C1 segment of cervical spinal cord (tissue), 14 donors: ENCODE results near the gene ITPR1.
"Not testable (repeated sequence)": the region's sequence is repeated elsewhere in the genome, so short reads cannot be mapped to it uniquely, and the experiment has no call there.

ENCODE experiments used
- DNase-seq, 14 donors: peaks; one replicate each; lab custom pipeline; 2025; lab: John Stamatoyannopoulos, UW

The ITPR1 gene

GRCh38 chr3:4590849-4591248 is 97.7 kb downstream of the ITPR1 start:
- DNase-seq = not testable (repeated sequence)

- DNase-seq = no peak
These were observed 98.5 kb downstream of the ITPR1 start for GRCh38 chr3:4591669-4592068.

- no peak for DNase-seq
These were observed 99.9 kb downstream of the ITPR1 start for GRCh38 chr3:4593014-4593413.

GRCh38 chr3:4595710-4596113 is 102.6 kb downstream of the ITPR1 start:
- DNase-seq = no peak

GRCh38 chr3:4596612-4597011 is 103.5 kb downstream of the ITPR1 start:
- no peak for DNase-seq

GRCh38 chr3:4597208-4597985 is 104.2 kb downstream of the ITPR1 start:
- DNase-seq = no peak

GRCh38 chr3:4598232-4598631 is 105.1 kb downstream of the ITPR1 start:
- DNase-seq = not testable (repeated sequence)

- no peak for DNase-seq
These were observed 106.5 kb downstream of the ITPR1 start for GRCh38 chr3:4599612-4600011.

- DNase-seq = no peak
These were observed 107.3 kb downstream of the ITPR1 start for GRCh38 chr3:4600493-4600892.

- no peak for DNase-seq
These were observed 108.7 kb downstream of the ITPR1 start for GRCh38 chr3:4601892-4602291.

- no peak for DNase-seq
These were observed 111.5 kb downstream of the ITPR1 start for GRCh38 chr3:4604693-4605092.

- DNase-seq = no peak
These were observed 113.8 kb downstream of the ITPR1 start for GRCh38 chr3:4606911-4607310.

GRCh38 chr3:4613366-4613765 is 120.2 kb downstream of the ITPR1 start:
- DNase-seq = no peak

GRCh38 chr3:4614070-4614469 is 120.9 kb downstream of the ITPR1 start:
- no peak for DNase-seq

- DNase-seq = no peak
These were observed 121.8 kb downstream of the ITPR1 start for GRCh38 chr3:4614927-4615326.

GRCh38 chr3:4615750-4616149 is 122.6 kb downstream of the ITPR1 start:
- DNase-seq = no peak

GRCh38 chr3:4623421-4623999 is 130.4 kb downstream of the ITPR1 start:
- no peak for DNase-seq

GRCh38 chr3:4627651-4628375 is 134.7 kb downstream of the ITPR1 start:
- no peak for DNase-seq

- DNase-seq = no peak
These were observed 136.2 kb downstream of the ITPR1 start for GRCh38 chr3:4629095-4630007.

GRCh38 chr3:4633078-4634004 is 140.2 kb downstream of the ITPR1 start:
- peak in 2 of 14 donors; percentile 17 to 19 for DNase-seq

GRCh38 chr3:4634894-4635293 is 141.7 kb downstream of the ITPR1 start:
- no peak for DNase-seq
